Activated CD4-positive, alpha-beta T cell treated with anti-CD3 and anti-CD28 coated beads, Interleukin-2, Interleukin-6, amounts not matched to agents 100 ng/mL and 50 ng/mL, durations not matched to agents 16 hours and 8 hours (primary cell): ENCODE results near the gene SPDL1.

Experiments
- DNase-seq: peaks from one replicate; pipeline ENCODE4 v3.0.0-alpha.2; 2020

Gene SPDL1

DNA sequence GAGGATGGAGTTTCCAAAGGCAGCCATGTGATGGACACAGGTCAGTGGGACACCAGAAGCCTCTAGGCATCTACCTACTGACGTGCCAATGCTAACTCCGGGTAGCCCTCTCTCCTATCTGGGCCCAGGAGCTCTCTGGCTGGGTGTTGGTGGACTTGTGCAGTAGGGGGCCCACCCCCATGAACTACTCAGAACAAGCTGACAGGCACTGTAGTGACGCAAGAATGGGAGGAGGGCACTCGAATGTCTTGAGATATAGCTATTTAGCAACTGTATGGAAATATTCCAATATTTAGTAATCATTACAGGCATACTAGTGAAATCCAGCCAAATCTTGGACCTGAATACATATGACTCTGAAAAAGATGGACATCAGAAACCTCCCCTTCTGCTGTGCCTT is 47.8 kb downstream of the SPDL1 start:
- DNase-seq, result no peak

DNA sequence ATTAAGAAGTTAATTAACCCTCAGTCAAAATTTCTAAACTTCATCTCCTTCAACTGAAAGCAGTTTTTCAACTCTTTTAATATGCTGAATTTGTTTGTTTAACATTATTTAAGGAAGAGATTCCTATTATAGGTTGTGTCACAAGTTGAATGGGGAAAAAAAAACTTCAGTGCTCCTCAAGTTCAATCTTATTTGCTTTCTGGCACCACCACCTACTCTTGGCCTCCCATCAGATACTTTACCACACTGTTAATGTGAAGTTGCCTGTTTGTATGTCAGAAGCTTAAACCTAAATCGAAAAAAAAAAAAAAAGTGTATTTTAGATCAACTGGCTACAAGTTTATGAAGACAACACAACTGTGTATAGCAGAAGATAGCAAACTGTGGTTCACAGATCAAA is 49.4 kb downstream of the SPDL1 start:
- no peak for DNase-seq

- DNase-seq, result no peak
These were observed 51.0 kb downstream of the SPDL1 start for GRCh38 chr5:169634606-169635005.

DNA sequence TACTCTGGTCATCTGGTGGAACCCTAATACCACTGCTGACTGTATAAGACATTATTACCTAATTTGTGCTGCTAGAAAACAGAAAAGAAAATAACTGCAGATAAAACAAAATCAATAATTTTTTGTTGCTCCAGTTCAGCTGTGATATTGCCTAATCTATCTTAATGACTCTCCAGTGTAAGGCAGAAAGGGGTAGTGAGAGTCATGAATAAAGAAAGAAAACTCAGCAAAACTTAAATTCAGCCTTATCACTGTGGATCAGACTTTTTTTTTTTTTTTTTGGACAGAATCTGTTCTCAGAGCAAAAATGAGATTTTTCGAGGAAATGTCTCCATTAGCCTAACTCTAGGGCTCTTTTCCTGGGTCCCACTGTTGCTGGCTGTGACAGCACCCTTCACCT is 52.4 kb downstream of the SPDL1 start:
- no peak for DNase-seq

DNA sequence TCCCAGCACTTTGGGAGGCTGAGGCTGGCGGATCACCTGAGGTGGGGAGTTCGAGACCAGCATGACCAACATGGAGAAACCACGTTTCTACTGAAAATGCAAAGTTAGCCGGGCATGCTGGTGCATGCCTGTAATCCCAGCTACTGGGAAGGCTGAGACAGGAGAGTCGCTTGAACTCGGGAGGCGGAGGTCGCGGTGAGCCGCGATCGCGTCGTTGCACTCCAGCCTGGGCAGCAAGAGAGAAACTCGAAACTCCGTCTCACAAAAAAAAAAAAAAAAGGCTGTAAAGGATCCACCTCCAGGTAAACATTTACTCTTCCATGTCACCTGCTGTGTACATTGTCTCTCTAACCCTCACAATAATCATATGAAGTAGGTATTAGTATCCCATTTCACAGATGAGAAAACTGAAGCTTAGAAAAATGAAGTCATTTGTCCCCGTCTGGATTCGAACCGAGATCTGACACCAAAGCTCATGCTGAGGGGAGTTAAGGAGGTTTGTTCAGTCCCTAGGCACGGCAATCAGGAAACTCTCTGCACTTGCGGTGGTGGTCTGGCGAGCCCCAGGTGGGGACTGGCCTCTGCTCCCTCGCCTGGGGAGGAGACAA is 53.0 kb downstream of the SPDL1 start:
- no peak for DNase-seq

GRCh38 chr5:169637085-169637548 is 53.5 kb downstream of the SPDL1 start, which contains the start of gene DOCK2:
Gene DOCK2 (plus strand): TSS chr5:169637275. CDS start chr5:169637327, 52 bp downstream.
- DNase-seq, result peak; percentile 85

GRCh38 chr5:169637549-169638121 is 54.1 kb downstream of the SPDL1 start:
- peak; percentile 87 for DNase-seq

- no peak for DNase-seq
These were observed 57.7 kb downstream of the SPDL1 start for GRCh38 chr5:169641253-169641652.

DNA sequence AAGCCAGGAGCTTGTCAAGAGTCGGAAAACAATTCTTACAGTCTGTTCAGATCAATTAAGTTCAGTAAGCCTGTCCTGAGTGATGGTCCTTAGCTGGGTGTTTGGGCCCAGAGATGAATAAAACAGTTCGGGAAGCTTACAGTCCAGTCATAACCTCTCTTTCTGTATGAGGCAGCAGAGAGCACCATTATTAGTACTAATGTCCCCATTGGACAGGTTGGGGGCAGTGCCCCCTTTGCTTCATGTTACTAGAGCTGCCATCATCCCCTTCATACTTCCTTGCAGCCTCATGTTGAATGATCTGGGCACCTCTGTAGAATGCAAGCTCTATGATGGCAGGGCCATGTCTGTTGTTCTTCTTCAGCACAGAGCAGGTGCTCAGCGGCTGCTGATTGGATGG is 63.3 kb downstream of the SPDL1 start:
- no peak for DNase-seq

DNA sequence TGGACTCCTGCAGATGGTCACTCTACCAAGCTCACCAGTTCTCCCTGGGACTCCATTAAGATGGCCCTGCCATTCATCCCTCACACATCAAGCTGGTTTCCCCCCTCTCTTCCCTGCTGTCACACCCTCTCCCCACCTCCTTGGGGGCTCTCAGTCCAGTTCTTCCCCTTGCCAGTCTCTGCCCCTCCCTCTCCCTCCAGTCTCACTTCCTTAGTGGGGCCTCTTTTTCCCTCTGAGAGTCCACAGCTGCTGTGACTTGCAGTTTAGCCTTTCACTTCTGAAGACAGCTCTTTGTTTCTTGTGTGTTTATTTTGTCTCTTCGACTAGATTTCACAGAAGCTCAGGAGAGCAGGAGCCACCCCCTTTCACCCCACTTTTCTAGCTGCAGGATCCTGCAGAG is 64.0 kb downstream of the SPDL1 start:
- DNase-seq, result no peak

- no peak for DNase-seq
These were observed 65.2 kb downstream of the SPDL1 start for GRCh38 chr5:169648725-169649310.

GRCh38 chr5:169649486-169649885 is 65.9 kb downstream of the SPDL1 start:
- peak; percentile 83 for DNase-seq

DNA sequence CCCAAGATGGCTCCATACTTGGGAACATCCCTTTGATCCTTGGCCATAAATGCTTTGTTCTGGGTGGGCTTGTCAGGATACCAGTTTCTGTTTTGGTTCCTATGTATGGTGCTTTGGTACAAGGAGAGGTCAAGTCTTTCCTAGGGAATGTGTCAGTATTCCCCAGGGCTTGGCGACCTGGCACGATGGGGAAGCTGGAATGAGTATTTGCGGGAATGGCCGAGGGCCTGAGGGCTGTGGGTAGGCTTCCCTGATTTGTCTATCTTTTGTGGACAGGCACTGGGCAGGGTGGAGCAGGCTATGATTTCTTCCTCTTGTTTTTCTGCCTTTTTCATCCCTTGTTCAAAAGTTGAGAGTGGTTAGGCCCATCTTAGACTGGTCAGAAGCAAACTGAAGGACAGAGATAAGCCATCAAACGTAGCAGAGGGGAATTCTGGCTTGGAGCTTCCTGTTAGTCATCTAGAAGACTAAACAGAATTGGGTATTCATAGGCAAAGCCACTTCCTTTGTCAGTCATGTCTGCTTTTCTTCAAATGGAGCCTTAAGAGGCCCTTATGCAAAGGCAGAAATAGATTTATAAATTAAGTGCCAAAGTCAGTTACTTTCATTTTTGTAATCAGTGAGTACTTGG is 67.2 kb downstream of the SPDL1 start:
- DNase-seq, result peak; percentile 82

DNA sequence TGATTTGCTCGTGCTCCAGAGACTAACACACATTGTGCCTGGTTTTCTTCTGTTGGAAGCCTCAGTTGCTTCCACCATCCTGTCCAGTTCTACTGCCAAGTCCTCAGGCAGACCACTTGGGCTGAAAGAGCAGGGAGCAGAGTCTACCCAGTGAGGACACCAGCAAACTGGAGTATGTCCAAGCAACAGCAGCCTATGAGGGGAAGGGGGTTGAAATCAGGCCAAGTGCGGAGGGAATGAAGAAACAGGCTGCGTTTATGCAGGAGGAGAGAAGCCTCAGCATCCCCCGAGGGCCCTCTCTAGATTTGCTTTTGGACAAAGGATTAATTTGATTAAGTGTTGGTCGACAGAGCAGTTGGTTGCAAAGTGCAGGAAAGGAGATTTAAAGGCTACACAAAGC is 68.0 kb downstream of the SPDL1 start:
- DNase-seq, result no peak

DNA sequence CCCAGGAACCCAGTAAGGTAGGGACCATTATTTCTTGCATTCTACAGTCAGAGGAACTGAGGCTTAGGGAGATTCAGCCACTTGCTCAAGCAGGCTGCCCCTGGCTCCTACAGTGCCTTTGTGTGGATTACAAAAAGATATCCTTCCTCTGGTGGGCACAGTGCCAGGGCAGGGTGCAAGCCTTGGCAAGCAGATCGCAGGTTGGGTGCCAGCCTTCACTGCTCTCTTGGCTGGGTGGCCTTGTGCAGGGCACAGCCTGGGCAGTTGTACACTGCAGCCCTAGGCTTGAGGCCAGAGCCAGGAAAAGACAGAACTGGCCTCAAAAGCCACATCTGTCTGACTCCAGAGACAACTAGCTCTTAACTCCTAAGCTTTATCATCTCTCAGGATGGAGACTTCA is 68.5 kb downstream of the SPDL1 start:
- DNase-seq, result no peak

GRCh38 chr5:169653091-169653490 is 69.5 kb downstream of the SPDL1 start:
- no peak for DNase-seq
